Cardiac muscle cell (in vitro differentiated cells and primary cell): ENCODE measurements around the gene WNK4. TPM values are rescaled to one million over a fixed set of nuclear protein-coding genes. Genes with fewer than 3 reads are reported as not detected.

ENCODE experiments used
- DNase-seq, 2 donors: peaks; one replicate each; pipeline versions ENCODE4 v3.0.0 to v3.0.0-alpha.2; 2010 to 2017; ENCODE audit warnings: low read depth in 1 of 2, low spot score in 1 of 2
- H3K27ac ChIP-seq: fragments of 200-600 bp; sonication (generic); 2 replicates; pipeline ENCODE4 v1.5.1; 2016
- H3K27me3 ChIP-seq: fragments of 200-600 bp; sonication (generic); 2 replicates; pipeline ENCODE4 v1.6.0; 2016; ENCODE audit warnings: control low read depth
- H3K36me3 ChIP-seq: fragments of 200-600 bp; sonication (generic); 2 replicates; pipeline ENCODE4 v1.5.1; 2016; ENCODE audit warnings: control low read depth
- H3K4me1 ChIP-seq: fragments of 200-600 bp; sonication (generic); 2 replicates; pipeline ENCODE4 v1.8.1; 2017; ENCODE audit warnings: low read depth, mild to moderate bottlenecking, mixed run types
- H3K4me3 ChIP-seq: fragments of 200-600 bp; sonication (generic); 2 replicates; pipeline ENCODE4 v1.5.1; 2016; ENCODE audit warnings: mild to moderate bottlenecking
- H3K9me3 ChIP-seq: fragments of 200-600 bp; sonication (generic); 2 replicates; pipeline ENCODE4 v1.5.1; 2017; ENCODE audit warnings: low read depth, mild to moderate bottlenecking, control low read depth
- CTCF ChIP-seq: IDR thresholded peaks from 2 replicates; pipeline ENCODE4 v1.5.1; 2012; ENCODE audit warnings: low read depth, mild to moderate bottlenecking, low read length
- polyA plus RNA-seq: library from polyadenylated mRNA; unstranded; fragments of >200 nt; fragmentation: Nextera tagmentation; extraction: Ambion mirVana; gene quantifications from 2 replicates; pipeline ENCODE4 v1.2.1, GENCODE V29; 2016
- total RNA-seq: library from RNA; depleted of rRNA; stranded (reverse); fragments of >200 nt; gene quantifications from 2 replicates; pipeline ENCODE4 v1.2.3, GENCODE V29; 2016

The WNK4 gene
- total and polyA plus RNA-seq, 2 experiments from 2014 or later, result 0.71 to 1.6 TPM

- peaks cover 58% of the 10 kb centered on the region for H3K36me3 ChIP-seq
- no peak for DNase-seq
- no peaks in the 10 kb centered on the region for H3K27me3 ChIP-seq
- H3K4me3 ChIP-seq, result no peak overlapping the region
- H3K9me3 ChIP-seq, result no peaks in the 10 kb centered on the region
- TF ChIP-seq CTCF, result no peak
- H3K4me1 ChIP-seq, result no peaks in the 10 kb centered on the region
- no peak overlapping the region for H3K27ac ChIP-seq
Observed at GRCh38 chr17:42817866-42818265, 37.5 kb downstream of the WNK4 start.

- H3K36me3 ChIP-seq, result peaks cover 56% of the 10 kb centered on the region
- no peaks in the 10 kb centered on the region for H3K27me3 ChIP-seq
- no peak for TF ChIP-seq CTCF
- H3K9me3 ChIP-seq, result no peaks in the 10 kb centered on the region
- DNase-seq, result peak in 1 of 2 donors; percentile 16
- H3K4me1 ChIP-seq, result peaks cover 4% of the 10 kb centered on the region
- no peak overlapping the region for H3K27ac ChIP-seq
- H3K4me3 ChIP-seq, result no peak overlapping the region
Observed at GRCh38 chr17:42818379-42818778, 38.0 kb downstream of the WNK4 start.

GRCh38 chr17:42819939-42820535, 39.6 kb downstream of the WNK4 start:
- H3K4me1 ChIP-seq, result peaks cover 6% of the 10 kb centered on the region
- peak overlapping the region; percentile 22 for H3K27ac ChIP-seq
- H3K27me3 ChIP-seq, result no peaks in the 10 kb centered on the region
- DNase-seq, result peak; percentile 67 to 75
- TF ChIP-seq CTCF, result peak; percentile 81
- H3K9me3 ChIP-seq, result no peaks in the 10 kb centered on the region
- H3K36me3 ChIP-seq, result peaks cover 47% of the 10 kb centered on the region
- no peak overlapping the region for H3K4me3 ChIP-seq

GRCh38 chr17:42821176-42821575, 40.8 kb downstream of the WNK4 start:
- H3K27ac ChIP-seq, result no peak overlapping the region
- DNase-seq, result no peak
- no peak overlapping the region for H3K4me3 ChIP-seq
- no peak for TF ChIP-seq CTCF
- no peaks in the 10 kb centered on the region for H3K27me3 ChIP-seq
- H3K4me1 ChIP-seq, result peaks cover 6% of the 10 kb centered on the region
- H3K36me3 ChIP-seq, result peaks cover 37% of the 10 kb centered on the region
- no peaks in the 10 kb centered on the region for H3K9me3 ChIP-seq

- Histone ChIP-seq H3K9me3 (no peaks in the 10 kb centered on the region), H3K4me1 (peaks cover 9% of the 10 kb centered on the region), H3K27ac (no peak overlapping the region), H3K4me3 (no peak overlapping the region), H3K27me3 (peaks cover 4% of the 10 kb centered on the region), H3K36me3 (no peaks in the 10 kb centered on the region)
- no peak for DNase-seq
- no peak for TF ChIP-seq CTCF
Observed at GRCh38 chr17:42827472-42827871, 47.1 kb downstream of the WNK4 start.
